Thoracic aorta (tissue), 2 donors: Measurements from ENCODE around the gene ACO2. TPM values are rescaled to one million over a fixed set of nuclear protein-coding genes. Genes with fewer than 3 reads are reported as not detected.
"Not testable (repeated sequence)": the region's sequence is repeated elsewhere in the genome, so short reads cannot be mapped to it uniquely, and the experiment has no call there.

Experiments
- ATAC-seq: fragments of 150-250 bp; one replicate; pipeline ENCODE4 v1.8.0; 2017; ENCODE audit warnings: low read depth; ENCODE audit not compliant: insufficient number of reproducible peaks, low FRiP score
- DNase-seq: peaks from one replicate; pipeline ENCODE4 v3.0.0-alpha.2; 2020; ENCODE audit warnings: low spot score
- H3K27ac ChIP-seq, 2 donors: fragments of 200-600 bp; sonication (generic); 1 replicate in 1 of 2; 2 replicates in 1 of 2; pipeline ENCODE4 v1.5.1; 2016; ENCODE audit warnings: mild to moderate bottlenecking in 2 of 2, moderate library complexity in 2 of 2
- H3K27me3 ChIP-seq: fragments of 200-600 bp; sonication (generic); replicated peaks from 2 replicates; pipeline ENCODE4 v1.6.0; 2016; ENCODE audit warnings: mild to moderate bottlenecking; ENCODE audit not compliant: insufficient read depth
- H3K36me3 ChIP-seq: fragments of 200-600 bp; sonication (generic); one replicate; pipeline ENCODE4 v1.5.1; 2016
- H3K4me1 ChIP-seq, 2 donors: fragments of 200-600 bp; sonication (generic); 1 replicate in 1 of 2; 2 replicates in 1 of 2; pipeline versions ENCODE4 v1.5.1 to v1.6.0; 2016; ENCODE audit warnings: low read depth in 2 of 2, mild to moderate bottlenecking in 1 of 2; ENCODE audit not compliant: control insufficient read depth in 1 of 2
- H3K4me3 ChIP-seq: fragments of 200-600 bp; sonication (generic); 2 replicates; pipeline ENCODE4 v1.5.1; 2016; ENCODE audit warnings: mild to moderate bottlenecking
- H3K9me3 ChIP-seq: fragments of 200-600 bp; sonication (generic); 2 replicates; pipeline ENCODE4 v1.5.1; 2016
- CTCF ChIP-seq: fragments of 200-600 bp; sonication (generic); IDR thresholded peaks from one replicate; pipeline ENCODE4 v1.5.1; 2019; ENCODE audit warnings: antibody characterized with exemption
- total RNA-seq, 2 donors: library from RNA; depleted of rRNA; stranded (reverse); fragments of >200 nt; gene quantifications; one replicate each; pipeline versions ENCODE4 v1.1.0 to v1.2.3, GENCODE V29; 2016

The ACO2 gene
- total RNA-seq, 2 donors from 2014 or later, result 52.1 to 57.8 TPM

- peak overlapping the region; percentile 40 to 74 for H3K27ac ChIP-seq
Measured at GRCh38 chr22:41568811-41569210, 99.9 kb downstream of the ACO2 start.

GRCh38 chr22:41570221-41570620 lies 101.3 kb downstream of the ACO2 start:
- Histone ChIP-seq H3K27ac (peak overlapping the region; percentile 2 to 50), H3K4me3 (no peak overlapping the region)

More at GRCh38 chr22:41568811-41569210, 99.9 kb downstream of the ACO2 start:
- H3K36me3 ChIP-seq, result peaks cover 17% of the 10 kb centered on the region
- H3K4me3 ChIP-seq, result no peak overlapping the region
- no peak for TF ChIP-seq CTCF
- H3K27me3 ChIP-seq, result no peaks in the 10 kb centered on the region
- ATAC-seq (no peak), DNase-seq (no peak)
- peaks cover 35 to 66% of the 10 kb centered on the region in 2 donors for H3K4me1 ChIP-seq
- no peaks in the 10 kb centered on the region for H3K9me3 ChIP-seq

GRCh38 chr22:41571786-41572185 lies 102.9 kb downstream of the ACO2 start:
- no peaks in the 10 kb centered on the region for H3K9me3 ChIP-seq
- no peaks in the 10 kb centered on the region for H3K27me3 ChIP-seq
- H3K36me3 ChIP-seq, result peaks cover 27% of the 10 kb centered on the region
- H3K4me3 ChIP-seq, result no peak overlapping the region
- DNase-seq (no peak), ATAC-seq (no peak)
- no peak for TF ChIP-seq CTCF
- H3K27ac ChIP-seq, result no peak overlapping the region
- H3K4me1 ChIP-seq, result peaks cover 19 to 47% of the 10 kb centered on the region in 2 donors

More at GRCh38 chr22:41570221-41570620, 101.3 kb downstream of the ACO2 start:
- Histone ChIP-seq H3K4me1 (peaks cover 26 to 61% of the 10 kb centered on the region in 2 donors), H3K36me3 (peaks cover 19% of the 10 kb centered on the region), H3K9me3 (no peaks in the 10 kb centered on the region), H3K27me3 (no peaks in the 10 kb centered on the region)
- no peak for TF ChIP-seq CTCF
- no peak for ATAC-seq
- no peak for DNase-seq

- not testable (repeated sequence) for H3K27ac ChIP-seq, ATAC-seq, DNase-seq, H3K4me3 ChIP-seq, H3K9me3 ChIP-seq, H3K27me3 ChIP-seq
- H3K4me1 ChIP-seq, result peaks cover 14 to 42% of the 10 kb centered on the region in 2 donors
- peaks cover 31% of the 10 kb centered on the region for H3K36me3 ChIP-seq
Measured at GRCh38 chr22:41572305-41572704, 103.4 kb downstream of the ACO2 start.

GRCh38 chr22:41573677-41574076 lies 104.8 kb downstream of the ACO2 start:
- no peak overlapping the region for H3K27ac ChIP-seq
- H3K4me3 ChIP-seq, result no peak overlapping the region
- DNase-seq (no peak), ATAC-seq (no peak)
- H3K9me3 ChIP-seq, result no peaks in the 10 kb centered on the region
- TF ChIP-seq CTCF, result no peak
- peaks cover 35% of the 10 kb centered on the region for H3K36me3 ChIP-seq
- no peaks in the 10 kb centered on the region for H3K27me3 ChIP-seq
- peaks cover 6 to 28% of the 10 kb centered on the region in 2 donors for H3K4me1 ChIP-seq

GRCh38 chr22:41574847-41575381 lies 106.0 kb downstream of the ACO2 start:
- Histone ChIP-seq H3K36me3 (peaks cover 40% of the 10 kb centered on the region), H3K27me3 (no peaks in the 10 kb centered on the region), H3K27ac (peak overlapping the region; percentile 61 to 64), H3K9me3 (no peaks in the 10 kb centered on the region), H3K4me1 (peaks cover 0 to 16% of the 10 kb centered on the region in 2 donors), H3K4me3 (no peak overlapping the region)
- DNase-seq, result no peak
- no peak for ATAC-seq
- TF ChIP-seq CTCF, result no peak
